ENCODE results near the gene EGFLAM.

The EGFLAM gene

DNA sequence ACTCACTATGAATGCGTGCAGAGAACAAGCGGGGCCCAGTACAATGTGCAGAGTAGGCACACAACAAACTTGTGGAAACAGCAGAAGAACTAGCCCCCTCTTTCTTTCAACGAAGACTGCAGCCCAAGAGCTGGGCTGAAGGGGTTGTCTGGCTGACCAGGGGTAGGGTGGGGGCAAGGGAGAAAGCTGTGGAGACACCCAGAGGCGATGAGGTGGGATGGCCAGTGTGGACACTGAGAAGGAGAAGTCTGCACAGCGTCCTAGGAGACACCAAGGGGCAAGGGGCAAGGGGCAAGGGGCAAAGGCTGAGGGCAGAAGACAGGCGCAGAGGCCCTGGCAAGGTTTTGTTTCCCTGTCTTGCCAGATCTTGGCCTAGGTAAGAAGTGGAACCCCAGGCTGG lies 235.8 kb downstream of the EGFLAM start:
- no peaks in the 10 kb centered on the region for H3K79me2 ChIP-seq (ENCODE audit: insufficient read depth, low read length)

DNA sequence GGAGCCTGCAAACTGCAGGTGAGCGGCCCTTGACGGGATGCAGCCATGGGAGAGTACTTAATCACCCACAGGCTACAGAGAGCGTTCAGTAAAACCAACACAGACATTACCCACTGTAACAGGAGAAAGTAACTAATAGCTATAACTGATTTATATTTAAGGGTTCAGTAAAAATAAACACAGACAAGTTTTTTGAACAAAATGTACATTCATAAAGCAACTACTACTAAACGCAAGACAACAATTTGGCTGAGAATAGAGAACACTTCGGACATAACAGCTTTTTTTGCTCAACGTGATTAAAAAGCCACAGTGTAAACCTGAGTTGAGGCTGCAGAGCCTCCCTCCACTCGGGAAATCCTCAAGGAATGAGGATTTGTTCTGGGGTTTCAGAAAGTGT lies 236.4 kb downstream of the EGFLAM start:
- no peak overlapping the region for H3K4me3 ChIP-seq (ENCODE audit: insufficient read depth, low read length, poor library complexity, severe bottlenecking)
- H3K79me2 ChIP-seq (ENCODE audit: insufficient read depth, low read length), result no peaks in the 10 kb centered on the region
- H3K9me3 ChIP-seq (ENCODE audit: insufficient read depth, low read length), result no peaks in the 10 kb centered on the region
- H4K20me1 ChIP-seq (ENCODE audit: low read depth, low read length), result no peaks in the 10 kb centered on the region; the same call in 1 of the 2 replicates
- H3F3A ChIP-seq (ENCODE audit: insufficient read depth), result no peaks in the 10 kb centered on the region
- H3K9ac ChIP-seq (ENCODE audit: low read length), result no peak overlapping the region
- no peak overlapping the region for H2AFZ ChIP-seq (ENCODE audit: low read depth, low read length, severe bottlenecking)
- no peaks in the 10 kb centered on the region for H3K36me3 ChIP-seq (ENCODE audit: low read length)
- TF ChIP-seq, protein P1, sequence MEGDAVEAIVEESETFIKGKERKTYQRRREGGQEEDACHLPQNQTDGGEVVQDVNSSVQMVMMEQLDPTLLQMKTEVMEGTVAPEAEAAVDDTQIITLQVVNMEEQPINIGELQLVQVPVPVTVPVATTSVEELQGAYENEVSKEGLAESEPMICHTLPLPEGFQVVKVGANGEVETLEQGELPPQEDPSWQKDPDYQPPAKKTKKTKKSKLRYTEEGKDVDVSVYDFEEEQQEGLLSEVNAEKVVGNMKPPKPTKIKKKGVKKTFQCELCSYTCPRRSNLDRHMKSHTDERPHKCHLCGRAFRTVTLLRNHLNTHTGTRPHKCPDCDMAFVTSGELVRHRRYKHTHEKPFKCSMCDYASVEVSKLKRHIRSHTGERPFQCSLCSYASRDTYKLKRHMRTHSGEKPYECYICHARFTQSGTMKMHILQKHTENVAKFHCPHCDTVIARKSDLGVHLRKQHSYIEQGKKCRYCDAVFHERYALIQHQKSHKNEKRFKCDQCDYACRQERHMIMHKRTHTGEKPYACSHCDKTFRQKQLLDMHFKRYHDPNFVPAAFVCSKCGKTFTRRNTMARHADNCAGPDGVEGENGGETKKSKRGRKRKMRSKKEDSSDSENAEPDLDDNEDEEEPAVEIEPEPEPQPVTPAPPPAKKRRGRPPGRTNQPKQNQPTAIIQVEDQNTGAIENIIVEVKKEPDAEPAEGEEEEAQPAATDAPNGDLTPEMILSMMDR (IDR thresholded peaks at IDR 0.05; ENCODE audit: insufficient read depth, low read length, poor library complexity, severe bottlenecking), result no peak
- TF ChIP-seq EZH2phosphoT487 (conservative IDR thresholded peaks at IDR 0.05; ENCODE audit: low read length), result no peak
- H3K9me2 ChIP-seq (replicated peaks; ENCODE audit: insufficient read depth, low read length), result no peaks in the 10 kb centered on the region
- no peak overlapping the region for H3K27ac ChIP-seq (ENCODE audit: low read depth, low read length)
- no peaks in the 10 kb centered on the region for H3K27me3 ChIP-seq (ENCODE audit: low read length)
- no peak overlapping the region for H3K4me2 ChIP-seq (ENCODE audit: low read depth, low read length, poor library complexity, severe bottlenecking)

More for the DNA sequence above, 235.8 kb downstream of the EGFLAM start:
- H3K4me3 ChIP-seq (ENCODE audit: insufficient read depth, low read length, poor library complexity, severe bottlenecking), result no peak overlapping the region
- no peaks in the 10 kb centered on the region for H3K36me3 ChIP-seq (ENCODE audit: low read length)
- H3K9ac ChIP-seq (ENCODE audit: low read length), result no peak overlapping the region
- H3F3A ChIP-seq (ENCODE audit: insufficient read depth), result no peaks in the 10 kb centered on the region
- H4K20me1 ChIP-seq (ENCODE audit: low read depth, low read length), result no peaks in the 10 kb centered on the region; the same call in 1 of the 2 replicates
- no peak overlapping the region for H3K4me2 ChIP-seq (ENCODE audit: low read depth, low read length, poor library complexity, severe bottlenecking)
- TF ChIP-seq, protein P1 (IDR thresholded peaks at IDR 0.05; ENCODE audit: insufficient read depth, low read length, poor library complexity, severe bottlenecking), result no peak
- no peak for TF ChIP-seq EZH2phosphoT487 (conservative IDR thresholded peaks at IDR 0.05; ENCODE audit: low read length)
- H3K27ac ChIP-seq (ENCODE audit: low read depth, low read length), result no peak overlapping the region
- no peak overlapping the region for H2AFZ ChIP-seq (ENCODE audit: low read depth, low read length, severe bottlenecking)
- H3K27me3 ChIP-seq (ENCODE audit: low read length), result no peaks in the 10 kb centered on the region
- no peaks in the 10 kb centered on the region for H3K9me2 ChIP-seq (replicated peaks; ENCODE audit: insufficient read depth, low read length)
- no peaks in the 10 kb centered on the region for H3K9me3 ChIP-seq (ENCODE audit: insufficient read depth, low read length)

DNA sequence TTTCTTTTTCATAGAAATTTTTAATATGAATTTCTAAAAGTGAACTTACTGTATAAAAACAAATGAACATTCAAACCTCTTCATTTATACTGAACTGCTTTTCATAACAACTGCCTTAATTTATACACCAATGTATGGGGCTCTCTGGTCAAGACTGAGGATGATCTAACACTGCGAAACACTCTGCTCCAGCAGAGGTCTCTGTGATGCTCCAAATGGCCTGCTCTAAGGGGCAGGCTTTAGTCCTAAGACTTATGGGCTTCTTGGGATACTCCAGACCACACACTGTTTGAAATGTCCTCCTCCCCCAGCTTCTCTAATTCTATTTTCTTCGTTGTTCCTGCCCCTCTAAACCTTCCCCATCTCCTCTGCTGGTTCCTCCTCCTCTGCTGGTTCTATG lies 239.6 kb downstream of the EGFLAM start:
- no peaks in the 10 kb centered on the region for H3K9me3 ChIP-seq (ENCODE audit: insufficient read depth, low read length)
- no peak overlapping the region for H3K4me2 ChIP-seq (ENCODE audit: low read depth, low read length, poor library complexity, severe bottlenecking)
- no peaks in the 10 kb centered on the region for H3F3A ChIP-seq (ENCODE audit: insufficient read depth)
- TF ChIP-seq, protein P1 (IDR thresholded peaks at IDR 0.05; ENCODE audit: insufficient read depth, low read length, poor library complexity, severe bottlenecking), result no peak
- no peak for TF ChIP-seq EZH2phosphoT487 (conservative IDR thresholded peaks at IDR 0.05; ENCODE audit: low read length)
- no peaks in the 10 kb centered on the region for H3K9me2 ChIP-seq (replicated peaks; ENCODE audit: insufficient read depth, low read length)
- no peaks in the 10 kb centered on the region for H3K27me3 ChIP-seq (ENCODE audit: low read length)
- no peak overlapping the region for H3K4me3 ChIP-seq (ENCODE audit: insufficient read depth, low read length, poor library complexity, severe bottlenecking)
- no peak overlapping the region for H3K9ac ChIP-seq (ENCODE audit: low read length)
- no peak overlapping the region for H2AFZ ChIP-seq (ENCODE audit: low read depth, low read length, severe bottlenecking)
- no peaks in the 10 kb centered on the region for H3K79me2 ChIP-seq (ENCODE audit: insufficient read depth, low read length)
- H3K27ac ChIP-seq (ENCODE audit: low read depth, low read length), result no peak overlapping the region
- H4K20me1 ChIP-seq (ENCODE audit: low read depth, low read length), result no peaks in the 10 kb centered on the region; the same call in 1 of the 2 replicates
- no peaks in the 10 kb centered on the region for H3K36me3 ChIP-seq (ENCODE audit: low read length)
